Measurements from ENCODE around the gene ADAT2.

GRCh38 chr6:143390278-143390677 lies 60.2 kb downstream of the ADAT2 start:
- TF ChIP-seq SUZ12 (IDR thresholded peaks at IDR 0.05; ENCODE audit: low read depth, low read length), result no peak
- TF ChIP-seq, protein P1, sequence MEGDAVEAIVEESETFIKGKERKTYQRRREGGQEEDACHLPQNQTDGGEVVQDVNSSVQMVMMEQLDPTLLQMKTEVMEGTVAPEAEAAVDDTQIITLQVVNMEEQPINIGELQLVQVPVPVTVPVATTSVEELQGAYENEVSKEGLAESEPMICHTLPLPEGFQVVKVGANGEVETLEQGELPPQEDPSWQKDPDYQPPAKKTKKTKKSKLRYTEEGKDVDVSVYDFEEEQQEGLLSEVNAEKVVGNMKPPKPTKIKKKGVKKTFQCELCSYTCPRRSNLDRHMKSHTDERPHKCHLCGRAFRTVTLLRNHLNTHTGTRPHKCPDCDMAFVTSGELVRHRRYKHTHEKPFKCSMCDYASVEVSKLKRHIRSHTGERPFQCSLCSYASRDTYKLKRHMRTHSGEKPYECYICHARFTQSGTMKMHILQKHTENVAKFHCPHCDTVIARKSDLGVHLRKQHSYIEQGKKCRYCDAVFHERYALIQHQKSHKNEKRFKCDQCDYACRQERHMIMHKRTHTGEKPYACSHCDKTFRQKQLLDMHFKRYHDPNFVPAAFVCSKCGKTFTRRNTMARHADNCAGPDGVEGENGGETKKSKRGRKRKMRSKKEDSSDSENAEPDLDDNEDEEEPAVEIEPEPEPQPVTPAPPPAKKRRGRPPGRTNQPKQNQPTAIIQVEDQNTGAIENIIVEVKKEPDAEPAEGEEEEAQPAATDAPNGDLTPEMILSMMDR (CRISPR knock-in tag; IDR thresholded peaks at IDR 0.05), result no peak
- TF ChIP-seq ZNF274 (CRISPR knock-in tag; IDR thresholded peaks at IDR 0.05), result no peak
- TF ChIP-seq SNAPC2 (CRISPR knock-in tag; IDR thresholded peaks at IDR 0.05), result no peak
- TF ChIP-seq, protein P2, sequence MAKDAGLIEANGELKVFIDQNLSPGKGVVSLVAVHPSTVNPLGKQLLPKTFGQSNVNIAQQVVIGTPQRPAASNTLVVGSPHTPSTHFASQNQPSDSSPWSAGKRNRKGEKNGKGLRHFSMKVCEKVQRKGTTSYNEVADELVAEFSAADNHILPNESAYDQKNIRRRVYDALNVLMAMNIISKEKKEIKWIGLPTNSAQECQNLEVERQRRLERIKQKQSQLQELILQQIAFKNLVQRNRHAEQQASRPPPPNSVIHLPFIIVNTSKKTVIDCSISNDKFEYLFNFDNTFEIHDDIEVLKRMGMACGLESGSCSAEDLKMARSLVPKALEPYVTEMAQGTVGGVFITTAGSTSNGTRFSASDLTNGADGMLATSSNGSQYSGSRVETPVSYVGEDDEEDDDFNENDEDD (CRISPR knock-in tag; IDR thresholded peaks at IDR 0.05; ENCODE audit: borderline replicate concordance), result no peak
- no peak for TF ChIP-seq CREB3 (CRISPR knock-in tag; IDR thresholded peaks at IDR 0.05)
- TF ChIP-seq, protein P3, sequence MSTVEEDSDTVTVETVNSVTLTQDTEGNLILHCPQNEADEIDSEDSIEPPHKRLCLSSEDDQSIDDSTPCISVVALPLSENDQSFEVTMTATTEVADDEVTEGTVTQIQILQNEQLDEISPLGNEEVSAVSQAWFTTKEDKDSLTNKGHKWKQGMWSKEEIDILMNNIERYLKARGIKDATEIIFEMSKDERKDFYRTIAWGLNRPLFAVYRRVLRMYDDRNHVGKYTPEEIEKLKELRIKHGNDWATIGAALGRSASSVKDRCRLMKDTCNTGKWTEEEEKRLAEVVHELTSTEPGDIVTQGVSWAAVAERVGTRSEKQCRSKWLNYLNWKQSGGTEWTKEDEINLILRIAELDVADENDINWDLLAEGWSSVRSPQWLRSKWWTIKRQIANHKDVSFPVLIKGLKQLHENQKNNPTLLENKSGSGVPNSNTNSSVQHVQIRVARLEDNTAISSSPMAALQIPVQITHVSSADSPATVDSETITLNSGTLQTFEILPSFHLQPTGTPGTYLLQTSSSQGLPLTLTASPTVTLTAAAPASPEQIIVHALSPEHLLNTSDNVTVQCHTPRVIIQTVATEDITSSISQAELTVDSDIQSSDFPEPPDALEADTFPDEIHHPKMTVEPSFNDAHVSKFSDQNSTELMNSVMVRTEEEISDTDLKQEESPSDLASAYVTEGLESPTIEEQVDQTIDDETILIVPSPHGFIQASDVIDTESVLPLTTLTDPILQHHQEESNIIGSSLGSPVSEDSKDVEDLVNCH (CRISPR knock-in tag; IDR thresholded peaks at IDR 0.05), result no peak
- no peak for TF ChIP-seq TAF1 (CRISPR knock-in tag; IDR thresholded peaks at IDR 0.05)
- no peak for TF ChIP-seq ZNF30 (CRISPR knock-in tag; IDR thresholded peaks at IDR 0.05)
